Ovary (tissue), 9 donors: ENCODE measurements around the gene TNFSF9. TPM values are rescaled to one million over a fixed set of nuclear protein-coding genes. Genes with fewer than 3 reads are reported as not detected.

Experiments used
- DNase-seq, 5 donors: peaks; one replicate each; pipeline ENCODE4 v3.0.0-alpha.2; 2019 to 2020
- H3K27ac ChIP-seq, 2 donors: fragments of 200-600 bp; one replicate each; pipeline versions ENCODE4 v1.5.1 to v1.8.0; 2019 to 2022
- H3K27me3 ChIP-seq: fragments of 200-600 bp; one replicate; pipeline ENCODE4 v1.8.0; 2022
- H3K36me3 ChIP-seq: fragments of 200-600 bp; sonication (generic); one replicate; pipeline ENCODE4 v1.5.1; 2019
- H3K4me1 ChIP-seq: one replicate; pipeline ENCODE4 v1.8.1; 2013; ENCODE audit warnings: mild to moderate bottlenecking, moderate library complexity; ENCODE audit not compliant: insufficient read depth
- H3K4me3 ChIP-seq: fragments of 200-600 bp; sonication (generic); one replicate; pipeline ENCODE4 v1.5.1; 2017
- H3K9me3 ChIP-seq, 2 donors: fragments of 200-600 bp in 1 of 2; sonication (generic) in 1 of 2; one replicate each; pipeline versions ENCODE4 v1.5.1 to v1.8.1; 2013 to 2019; ENCODE audit warnings: mild to moderate bottlenecking in 1 of 2, moderate library complexity in 1 of 2
- CTCF ChIP-seq, 3 donors: fragments of 450-650 bp in 2 of 3; fragments of 200-600 bp in 1 of 3; IDR thresholded peaks; one replicate each; pipeline versions ENCODE4 v1.5.1 to v1.8.0; 2016 to 2022; ENCODE audit warnings: antibody characterized with exemption in 3 of 3, mild to moderate bottlenecking in 1 of 3
- EP300 ChIP-seq: sonication (generic); formaldehyde crosslinking; IDR thresholded peaks from one replicate; pipeline ENCODE4 v1.6.1; 2017; ENCODE audit warnings: antibody characterized with exemption
- POLR2A ChIP-seq: fragments of 450-650 bp; IDR thresholded peaks from one replicate; pipeline ENCODE4 v1.6.1; 2017; ENCODE audit warnings: antibody characterized with exemption, mild to moderate bottlenecking, moderate library complexity
- WGBS, 3 donors: extraction: QIAGEN DNeasy Blood & Tissue Kit in 1 of 3; methylation state at CpG; one replicate each; pipeline versions ENCODE4 v1.1.5 to v1.1.7; 2013 to 2017; 5-methylcytosine and 5-hydroxymethylcytosine counted together
- intact Hi-C, 4 donors: fragments of 100-400 bp; cut with DNase I; formaldehyde crosslinking; loops; one replicate each; pipeline versions ENCODE4 v1.11.0 to v1.15.1; 2022 to 2023
- polyA plus RNA-seq, 2 donors: library from polyadenylated mRNA; stranded (reverse); fragments of 200-250 nt in 1 of 2; fragments of 350-450 nt in 1 of 2; fragmentation: Illumina TruSeq in 1 of 2; extraction: RNeasy Lipid Tissue Mini Kit (QIAGEN cat#74804) in 1 of 2; gene quantifications; one replicate each; pipeline ENCODE4 v1.2.3, GENCODE V29; 2013 to 2014
- total RNA-seq, 7 donors: library from RNA; depleted of rRNA in 2 of 7; stranded (reverse); fragments of >200 nt in 2 of 7; fragmentation: NEBNext Ultra II Directional in 3 of 7; extraction: Animal tissue kit (Norgen Biotek cat#: 25700) in 3 of 7; gene quantifications; one replicate each; pipeline versions ENCODE4 v1.1.0 to v1.2.4, GENCODE V29; 2016 to 2023
- donor health status: DM: no; HTN: no; CAD: no; lungs with moderate emphysema.
- donor health status: DM: no; HTN: no; CAD: no.
- donor health status: Bipolar disorder and iron deficiency.
- donor health status: DM: yes; HTN: yes; CAD: no.
- donor health status: DM: no; HTN: no; CAD: no.
- donor health status: DM: yes; HTN: yes; CAD: no.

Gene TNFSF9
- total and polyA plus RNA-seq, 9 donors: 0.10 to 1.1 (median 0.22) TPM; not detected in 1

GRCh38 chr19:6491802-6492592 lies 38.8 kb upstream of the TNFSF9 start:
- Histone ChIP-seq H3K36me3 (no peaks in the 10 kb centered on the region), H3K9me3 (peaks cover 0 to 4% of the 10 kb centered on the region in 2 donors), H3K27me3 (no peaks in the 10 kb centered on the region), H3K4me3 (no peak overlapping the region), H3K4me1 (no peaks in the 10 kb centered on the region), H3K27ac (no peak overlapping the region)
- WGBS, 3 donors: 75 to 91% (median 79%) methylated on average over 4 of the region's 4 CpGs
- intact Hi-C loops: no loop called here
- TF ChIP-seq CTCF (IDR thresholded peaks at IDR 0.05) (no peak), POLR2A (no peak), EP300 (no peak)
- DNase-seq: no peak

- Histone ChIP-seq H3K9me3 (peaks cover 0 to 4% of the 10 kb centered on the region in 2 donors), H3K4me3 (no peak overlapping the region), H3K4me1 (no peaks in the 10 kb centered on the region), H3K36me3 (no peaks in the 10 kb centered on the region), H3K27me3 (no peaks in the 10 kb centered on the region), H3K27ac (no peak overlapping the region)
- WGBS, 3 donors: 66 to 72% (median 69%) methylated on average over 8 of the region's 8 CpGs
- TF ChIP-seq EP300: no peak
- no peak for TF ChIP-seq CTCF (IDR thresholded peaks at IDR 0.05)
- no peak for TF ChIP-seq POLR2A
- DNase-seq: no peak
- intact Hi-C loops: no loop called here
These were observed 36.3 kb upstream of the TNFSF9 start for GRCh38 chr19:6494438-6495036.

- DNase-seq: no peak
- intact Hi-C loops: no loop called here
- 93 to 96% (median 93%) methylated on average over 19 of the region's 19 CpGs for WGBS, 3 donors
- Histone ChIP-seq H3K27me3 (no peaks in the 10 kb centered on the region), H3K36me3 (no peaks in the 10 kb centered on the region), H3K4me1 (no peaks in the 10 kb centered on the region), H3K4me3 (no peak overlapping the region), H3K27ac (no peak overlapping the region), H3K9me3 (peaks cover 0 to 4% of the 10 kb centered on the region in 2 donors)
- TF ChIP-seq EP300 (no peak), CTCF (IDR thresholded peaks at IDR 0.05) (no peak), POLR2A (no peak)
These were observed 34.9 kb upstream of the TNFSF9 start for GRCh38 chr19:6495947-6496346.

- 61 to 69% (median 65%) methylated on average over 7 of the region's 7 CpGs for WGBS, 3 donors
- Histone ChIP-seq H3K36me3 (no peaks in the 10 kb centered on the region), H3K27ac (no peak overlapping the region), H3K4me3 (no peak overlapping the region), H3K27me3 (no peaks in the 10 kb centered on the region), H3K4me1 (no peaks in the 10 kb centered on the region), H3K9me3 (no peaks in the 10 kb centered on the region)
- DNase-seq: no peak
- TF ChIP-seq EP300 (no peak), POLR2A (no peak), CTCF (IDR thresholded peaks at IDR 0.05) (no peak)
- intact Hi-C loops: no loop called here
These were observed 32.4 kb upstream of the TNFSF9 start for GRCh38 chr19:6498294-6499036.
